Measurements from ENCODE around the gene MAFF.
A peak's percentile ranks its signal among the peaks of the same experiment; 100 is the strongest.

The MAFF gene

DNA sequence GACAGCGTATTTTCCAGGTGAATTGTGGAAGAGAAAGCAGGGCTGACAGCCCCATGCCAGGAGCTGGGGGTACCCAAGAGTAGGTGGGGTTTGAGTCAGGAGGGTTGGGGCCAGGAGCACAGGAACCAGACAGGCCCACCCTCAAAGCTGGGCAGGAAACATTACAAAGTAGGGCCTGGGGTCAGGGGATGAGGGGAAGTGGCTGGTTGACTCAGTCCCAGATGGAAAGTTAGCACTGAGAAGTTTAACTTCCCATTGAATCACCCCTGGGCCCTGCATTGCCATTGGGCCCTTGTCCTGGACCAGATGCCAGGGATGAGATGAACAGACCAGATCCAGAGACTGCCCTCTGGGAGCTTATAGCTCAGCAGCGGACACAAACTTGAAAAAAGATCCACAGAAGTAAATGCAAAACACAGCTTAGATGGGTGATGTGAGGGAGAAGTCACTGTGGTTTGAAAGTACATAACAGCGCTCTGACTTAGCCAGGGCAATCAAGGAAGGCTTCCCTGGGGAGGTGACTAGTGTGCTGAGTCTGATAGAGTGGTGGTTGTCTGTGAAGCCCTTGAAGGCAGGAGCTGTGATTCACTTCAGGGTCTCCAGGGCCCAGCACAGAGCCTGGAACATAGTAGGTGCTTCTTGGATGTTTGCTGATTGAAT lies 2.2 kb downstream of the MAFF start:
- DNase-seq (ENCODE audit: low spot score): no peak

GRCh38 chr22:38204784-38205183 lies 3.0 kb downstream of the MAFF start:
- no peak for DNase-seq (ENCODE audit: low spot score)

DNA sequence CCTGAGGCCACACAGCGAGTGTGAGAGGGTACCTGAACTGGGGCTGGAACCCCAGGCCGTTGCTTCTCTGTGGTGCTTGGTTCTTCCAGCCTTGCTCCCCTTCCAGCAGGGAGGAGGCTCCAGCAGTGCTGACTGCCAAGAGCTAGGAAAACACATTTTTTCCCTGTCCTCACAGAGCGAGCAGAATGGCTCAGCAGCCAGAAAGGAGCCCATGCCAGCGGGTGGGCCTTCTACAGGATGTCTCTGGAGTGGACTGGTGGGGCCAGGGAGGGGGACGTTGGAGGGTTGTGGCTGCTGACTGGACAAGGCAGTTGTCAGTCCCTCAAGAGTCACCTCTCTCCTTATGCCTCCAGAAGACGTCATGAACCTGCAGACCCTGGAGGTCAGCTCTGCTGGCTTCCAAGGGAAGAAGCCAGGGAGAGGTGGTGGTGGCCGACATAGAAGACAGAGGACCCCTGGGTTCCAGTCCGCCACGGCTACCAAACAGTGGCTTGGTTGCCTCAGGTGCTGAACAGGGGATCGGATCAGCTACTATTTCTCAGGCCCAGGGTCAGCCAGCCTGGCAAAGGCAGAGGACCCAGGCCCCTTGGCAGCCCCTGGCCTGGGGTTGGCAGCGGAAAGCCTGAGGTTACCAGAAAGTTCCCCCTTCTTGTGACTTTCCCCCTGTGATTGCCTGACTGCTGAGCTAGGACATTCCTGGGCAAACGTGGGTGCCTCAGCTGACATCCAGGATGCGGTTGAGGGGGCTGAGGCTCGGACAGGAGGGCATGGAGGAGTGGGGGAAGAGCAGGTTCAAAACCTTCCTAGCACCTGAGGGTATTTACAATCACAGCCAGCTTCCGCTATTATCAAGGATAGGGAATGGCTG lies 3.7 kb downstream of the MAFF start:
- peak; percentile 88 for DNase-seq (ENCODE audit: low spot score)

DNA sequence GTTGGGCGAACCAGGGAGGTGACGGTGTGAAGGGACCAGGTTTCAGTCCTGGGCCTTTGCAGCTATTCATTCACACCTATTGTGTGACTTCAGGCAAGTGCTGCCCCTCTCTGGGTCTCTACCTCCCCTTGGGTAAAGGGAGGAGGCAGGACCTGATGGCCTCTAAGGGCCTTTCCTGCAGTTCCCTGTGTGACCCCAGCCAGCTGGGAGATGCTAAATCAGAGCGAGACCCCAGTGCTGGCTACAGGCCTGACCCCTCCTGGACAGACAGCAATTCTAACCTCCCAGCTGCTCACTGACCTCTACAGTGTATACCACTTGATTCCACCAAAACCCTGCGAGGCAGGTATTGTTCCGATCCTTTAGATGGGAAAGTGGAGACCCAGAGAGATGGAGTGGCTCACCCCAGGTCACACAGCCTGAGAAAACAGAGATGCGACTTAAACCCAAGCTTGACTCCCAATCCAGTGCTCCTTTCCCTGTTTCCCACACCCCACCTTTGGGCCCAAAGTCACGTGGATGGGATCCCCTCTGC lies 6.2 kb downstream of the MAFF start:
- peak; percentile 45 for DNase-seq (ENCODE audit: low spot score)

DNA sequence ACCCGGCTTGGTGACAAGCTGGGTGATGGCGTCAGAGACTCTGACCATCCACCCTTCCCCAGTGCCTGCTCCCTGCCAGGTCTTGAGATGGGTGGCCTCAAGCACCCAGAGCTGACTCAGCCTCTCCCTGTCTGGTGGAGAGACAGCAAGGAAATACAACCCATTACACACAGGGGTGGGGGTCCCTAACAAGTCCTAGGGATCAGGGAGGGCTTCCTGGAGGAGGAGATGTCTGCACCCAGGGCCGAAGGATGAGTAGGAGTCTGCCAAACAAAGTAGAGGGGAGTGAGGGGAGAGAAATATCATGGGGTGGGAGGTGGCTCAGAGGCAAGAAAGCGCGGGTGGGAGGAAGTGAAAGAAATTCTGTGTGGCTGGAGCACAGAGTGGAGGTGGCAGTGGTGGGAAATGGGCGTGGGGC lies 6.8 kb downstream of the MAFF start:
- no peak for DNase-seq (ENCODE audit: low spot score)

DNA sequence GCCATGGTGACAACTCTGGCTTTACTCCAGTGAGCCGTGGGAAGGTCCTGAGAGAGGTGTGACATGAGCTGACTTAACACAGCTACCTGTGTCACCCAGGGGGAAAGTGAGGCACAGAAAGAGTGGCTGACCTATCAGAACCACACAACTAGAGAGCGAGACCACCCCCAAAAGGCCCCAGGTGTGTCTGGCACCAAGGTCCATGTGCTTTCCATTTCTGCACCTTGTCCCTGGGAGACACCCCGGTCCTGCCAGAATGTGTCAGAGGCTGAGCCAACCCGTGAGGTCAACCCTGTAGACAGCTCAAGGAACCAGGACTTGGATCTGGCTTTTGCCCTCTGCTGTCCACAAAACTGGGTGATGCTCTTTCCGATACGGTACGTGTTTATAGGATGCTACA lies 9.8 kb downstream of the MAFF start:
- DNase-seq (ENCODE audit: low spot score): no peak

DNA sequence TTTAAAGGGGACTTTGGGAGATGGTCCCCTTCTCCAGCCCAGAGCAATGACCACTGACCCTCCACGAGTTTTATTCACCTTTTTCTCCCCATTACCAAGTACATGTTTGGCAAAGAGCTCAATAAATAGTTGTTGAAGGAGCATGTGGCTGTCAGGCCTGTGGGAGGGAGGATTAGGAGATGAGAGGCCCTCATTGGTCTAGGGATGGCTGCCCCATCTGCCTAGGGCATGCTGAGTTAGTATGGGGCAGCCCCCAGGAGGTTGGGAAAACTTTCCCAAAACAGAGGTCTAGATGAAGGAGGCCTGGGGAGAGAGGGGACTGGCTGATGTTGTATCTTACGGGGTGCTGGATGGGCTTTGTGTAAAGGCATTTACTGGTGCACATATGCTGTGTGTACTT lies 10.6 kb downstream of the MAFF start:
- no peak for DNase-seq (ENCODE audit: low spot score)

DNA sequence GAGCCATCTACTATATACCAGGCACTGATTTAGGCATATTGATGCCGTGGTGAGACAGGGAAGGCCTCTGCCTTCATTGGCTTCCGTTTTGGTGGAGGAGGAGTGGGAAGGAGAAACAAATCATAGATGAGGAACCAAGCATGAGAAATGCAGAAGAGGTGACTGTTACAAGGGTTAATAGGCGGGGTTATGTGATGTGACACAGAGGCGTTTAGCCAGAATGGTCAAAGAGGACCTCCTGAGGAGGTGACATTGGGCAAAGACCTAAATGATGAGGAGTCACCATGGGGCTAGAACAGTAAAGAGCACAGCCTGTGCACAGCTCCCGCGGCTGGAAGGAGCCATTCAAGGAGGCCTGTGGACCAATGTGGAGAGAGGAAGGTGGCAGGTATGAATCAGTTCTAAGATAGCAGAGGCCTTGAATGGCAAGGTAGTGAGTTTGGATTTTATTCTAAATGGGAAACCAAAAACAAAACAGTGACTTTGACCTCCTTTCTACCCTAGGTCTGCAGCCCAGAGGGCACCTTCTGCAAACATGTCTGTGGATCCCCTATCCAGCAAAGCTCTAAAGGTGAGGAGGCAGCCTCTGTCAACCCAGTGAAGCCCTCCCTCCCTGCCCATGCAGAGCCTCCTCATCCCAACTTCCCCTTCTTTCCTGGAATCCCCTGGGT lies 11.7 kb downstream of the MAFF start:
- no peak for DNase-seq (ENCODE audit: low spot score)

DNA sequence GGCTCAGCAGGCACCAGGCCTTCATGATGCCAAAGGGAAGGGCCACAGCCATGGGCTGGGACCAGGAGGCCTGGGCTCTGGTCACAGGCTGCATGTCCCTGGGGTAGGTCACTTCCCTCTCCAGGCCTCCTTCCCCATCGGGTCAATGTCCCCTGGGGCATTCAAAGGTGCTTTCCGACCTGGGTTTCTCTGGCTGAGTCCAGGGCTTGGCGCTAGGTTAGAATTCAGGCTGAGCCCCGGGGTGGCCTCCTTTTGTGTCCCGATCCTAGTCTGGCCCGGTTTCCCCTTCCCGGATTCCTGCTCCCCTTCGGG lies 12.2 kb downstream of the MAFF start:
- DNase-seq (ENCODE audit: low spot score): no peak

DNA sequence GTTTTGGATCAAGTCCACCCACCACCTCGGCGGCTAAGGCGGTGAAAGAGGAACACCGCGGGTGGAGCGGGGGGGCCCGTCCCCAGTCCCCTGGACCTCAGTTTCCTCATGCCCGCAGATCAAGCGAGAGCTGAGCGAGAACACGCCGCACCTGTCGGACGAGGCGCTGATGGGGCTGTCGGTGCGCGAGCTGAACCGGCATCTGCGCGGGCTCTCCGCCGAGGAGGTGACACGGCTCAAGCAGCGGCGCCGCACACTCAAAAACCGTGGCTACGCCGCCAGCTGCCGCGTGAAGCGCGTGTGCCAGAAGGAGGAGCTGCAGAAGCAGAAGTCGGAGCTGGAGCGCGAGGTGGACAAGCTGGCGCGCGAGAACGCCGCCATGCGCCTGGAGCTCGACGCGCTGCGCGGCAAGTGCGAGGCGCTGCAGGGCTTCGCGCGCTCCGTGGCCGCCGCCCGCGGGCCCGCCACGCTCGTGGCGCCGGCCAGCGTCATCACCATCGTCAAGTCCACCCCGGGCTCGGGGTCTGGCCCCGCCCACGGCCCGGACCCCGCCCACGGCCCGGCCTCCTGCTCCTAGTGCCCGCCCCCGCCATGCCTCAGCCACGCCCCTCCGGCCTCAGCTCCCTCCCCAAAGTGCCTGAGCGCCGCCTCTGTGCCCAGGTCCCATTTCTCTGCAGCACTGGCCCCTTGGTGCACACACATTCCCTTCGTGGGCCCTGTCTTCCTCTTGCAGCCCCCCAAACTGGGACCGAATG lies 12.7 kb downstream of the MAFF start:
- DNase-seq (ENCODE audit: low spot score): peak; percentile 80

- no peak for DNase-seq (ENCODE audit: low spot score)
Measured at GRCh38 chr22:38215156-38216038, 13.6 kb downstream of the MAFF start.

DNA sequence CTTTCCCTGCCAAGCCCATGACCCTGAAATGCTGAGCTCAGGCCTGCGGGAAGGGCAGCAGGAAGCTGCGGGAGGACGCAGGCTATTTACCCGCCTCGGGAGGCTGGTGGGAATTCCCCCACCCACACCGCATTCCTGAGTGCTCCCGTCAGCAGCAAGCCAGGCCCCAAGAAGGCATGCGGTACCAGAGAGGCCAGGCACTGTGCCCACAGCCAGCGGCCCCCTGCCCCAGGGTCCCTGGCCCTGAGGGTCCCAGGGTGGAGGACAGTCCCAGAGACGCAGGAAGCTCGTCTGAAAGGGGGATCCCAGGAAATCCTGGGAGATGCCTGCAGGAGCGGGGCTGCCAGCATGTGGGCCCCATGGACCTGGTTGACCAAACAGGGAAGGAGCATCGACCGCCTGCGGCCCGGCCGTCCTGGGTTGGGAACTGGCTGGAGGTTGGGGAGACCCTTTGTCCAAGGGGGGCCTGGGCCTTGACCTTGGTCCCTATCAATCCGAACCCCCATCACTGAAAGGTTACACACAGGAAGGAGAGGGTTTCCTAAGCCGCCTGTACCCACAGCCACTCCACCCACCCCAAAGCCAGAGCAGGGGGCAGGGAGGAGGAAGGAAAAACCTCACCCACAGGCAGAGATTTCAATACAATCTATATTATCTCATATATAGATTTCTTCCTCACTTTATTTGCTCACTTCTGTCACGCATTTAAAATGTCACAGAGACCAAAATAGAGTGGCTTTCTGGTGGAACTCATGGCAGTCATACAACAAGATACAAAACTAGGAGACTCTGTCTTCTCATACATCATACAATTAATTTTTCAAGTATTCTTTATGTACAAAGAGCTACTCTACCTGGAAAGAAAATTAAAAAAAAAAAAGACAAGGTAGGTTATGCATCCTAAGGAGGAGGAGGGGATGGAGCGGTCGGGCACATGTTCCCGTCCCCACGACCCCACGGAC lies 17.1 kb downstream of the MAFF start:
- no peak for DNase-seq (ENCODE audit: low spot score)

DNA sequence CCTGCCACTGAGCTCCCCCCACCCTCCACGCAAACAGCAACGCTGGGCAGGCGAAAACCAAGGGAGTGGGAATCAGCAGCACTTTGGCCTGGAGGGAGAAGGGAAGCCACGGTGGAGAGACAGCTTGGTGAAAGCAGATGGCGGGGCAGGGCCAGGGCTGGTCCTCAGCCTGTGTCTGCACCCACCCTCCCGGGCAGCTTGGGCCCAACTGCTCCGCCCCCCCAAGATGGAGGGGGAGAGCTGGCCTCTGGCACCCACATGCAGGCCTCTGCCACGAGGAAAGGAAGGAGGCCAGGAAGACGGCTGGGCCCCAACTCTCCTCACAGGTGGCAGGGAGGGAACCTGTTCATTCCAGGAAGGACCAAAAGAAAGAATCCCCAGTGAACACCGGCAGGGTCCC lies 17.8 kb downstream of the MAFF start:
- no peak for DNase-seq (ENCODE audit: low spot score)

- no peak for DNase-seq (ENCODE audit: low spot score)
Measured at GRCh38 chr22:38220163-38220562, 18.4 kb downstream of the MAFF start.

DNA sequence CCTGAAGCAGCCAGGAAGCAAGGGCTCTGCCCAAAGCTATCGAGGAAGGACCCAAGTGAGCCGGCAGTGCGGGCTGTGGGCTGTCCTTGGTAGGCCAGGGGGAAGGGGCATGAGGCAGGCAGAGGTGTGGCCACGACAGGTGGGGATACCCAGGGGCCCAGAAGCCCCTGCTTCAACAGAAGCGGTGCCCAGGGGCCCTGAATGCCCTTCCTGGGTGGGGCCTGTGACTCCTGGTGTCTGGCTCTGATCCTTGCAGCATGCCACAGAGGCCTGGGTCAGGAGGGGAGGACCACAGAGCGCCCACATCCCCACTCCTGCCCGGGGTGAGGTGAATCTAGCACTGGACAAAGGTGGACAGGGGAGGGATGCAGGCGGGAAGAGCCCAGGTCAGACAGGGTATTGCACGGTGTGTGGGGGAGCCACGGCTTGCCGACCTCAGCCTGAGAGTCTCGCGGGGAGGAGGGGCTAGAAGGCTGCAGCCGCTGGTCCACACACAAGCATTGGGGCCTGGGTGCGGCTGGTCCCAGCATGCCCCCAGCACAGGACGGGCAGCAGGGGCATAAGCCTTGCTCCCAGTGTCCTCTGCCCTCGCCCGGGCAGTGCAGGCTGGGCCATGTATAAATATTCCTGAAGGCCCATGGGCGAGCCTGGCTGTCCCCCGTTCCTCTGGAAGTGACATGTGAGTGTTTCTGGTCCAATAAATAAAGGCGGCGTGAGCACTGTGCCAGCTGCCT lies 19.0 kb downstream of the MAFF start:
- no peak for DNase-seq (ENCODE audit: low spot score)

DNA sequence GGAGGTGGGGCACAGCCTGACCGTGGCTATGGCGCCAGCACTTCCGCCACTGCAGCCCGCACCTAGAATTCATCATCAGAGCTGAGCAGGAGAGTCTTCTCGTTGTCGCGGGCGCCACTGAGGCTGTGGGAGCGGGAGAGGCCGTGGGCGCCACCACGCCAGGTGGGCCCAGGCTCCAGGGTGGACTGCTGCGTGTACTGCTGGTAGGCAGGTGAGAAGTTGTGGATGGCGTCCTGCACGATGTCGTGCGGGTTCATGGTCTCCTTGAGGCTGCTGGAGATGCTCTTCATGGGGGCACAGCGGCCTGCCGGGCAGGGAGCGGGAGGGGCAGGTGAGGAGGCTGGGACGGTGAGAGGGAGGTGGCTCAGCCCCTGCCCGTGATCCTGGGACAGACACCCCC lies 19.6 kb downstream of the MAFF start:
- DNase-seq (ENCODE audit: low spot score): no peak

- no peak for DNase-seq (ENCODE audit: low spot score)
Measured at GRCh38 chr22:38221908-38222796, 20.4 kb downstream of the MAFF start.

- no peak for DNase-seq (ENCODE audit: low spot score)
Measured at GRCh38 chr22:38222797-38223119, 21.0 kb downstream of the MAFF start.
